Adrenal gland (tissue), 12 donors: ENCODE data around the gene ENAH. TPM values are rescaled to one million over a fixed set of nuclear protein-coding genes. Genes with fewer than 3 reads are reported as not detected.

Source experiments
- DNase-seq, 7 donors: peaks; one replicate each; pipeline ENCODE4 v3.0.0-alpha.2; 2019 to 2020
- H3K27ac ChIP-seq, 5 donors: fragments of 200-600 bp; sonication (generic) in 4 of 5; 1 replicate in 3 of 5; 2 replicates in 2 of 5; pipeline versions ENCODE4 v1.5.1 to v1.8.0; 2016 to 2020; ENCODE audit warnings: mild to moderate bottlenecking in 1 of 5
- H3K27me3 ChIP-seq: fragments of 200-600 bp; 2 replicates; pipeline ENCODE4 v1.8.0; 2021
- H3K36me3 ChIP-seq, 2 donors: fragments of 200-600 bp; replicated peaks in 1 of 2; 1 replicate in 1 of 2; 2 replicates in 1 of 2; pipeline versions ENCODE4 v1.5.1 to v1.8.0; 2018 to 2022
- H3K4me1 ChIP-seq, 2 donors: fragments of 200-600 bp; replicated peaks in 1 of 2; 1 replicate in 1 of 2; 2 replicates in 1 of 2; pipeline versions ENCODE4 v1.5.1 to v1.8.0; 2018 to 2021
- H3K4me3 ChIP-seq, 4 donors: fragments of 200-600 bp; sonication (generic) in 3 of 4; one replicate each; pipeline ENCODE4 v1.5.1; 2016 to 2018
- H3K9me3 ChIP-seq, 3 donors: fragments of 200-600 bp; sonication (generic) in 1 of 3; replicated peaks in 1 of 3; 1 replicate in 2 of 3; 2 replicates in 1 of 3; pipeline versions ENCODE4 v1.5.1 to v1.8.0; 2016 to 2021
- CTCF ChIP-seq, 6 experiments: fragments of 450-650 bp in 4 of 6; fragments of 200-600 bp in 2 of 6; sonication (generic) in 1 of 6; IDR thresholded peaks; 1 replicate in 5 of 6; 2 replicates in 1 of 6; pipeline versions ENCODE4 v1.5.1 to v1.8.0; 2016 to 2021; ENCODE audit warnings: antibody characterized with exemption in 6 of 6, mild to moderate bottlenecking in 2 of 6, moderate library complexity in 1 of 6
- POLR2A ChIP-seq, 2 donors: fragments of 450-650 bp; IDR thresholded peaks; one replicate each; pipeline ENCODE4 v1.6.1; 2017; ENCODE audit warnings: antibody characterized with exemption in 2 of 2, mild to moderate bottlenecking in 2 of 2, moderate library complexity in 1 of 2
- WGBS, 4 donors: extraction: QIAGEN DNeasy Blood & Tissue Kit in 2 of 4; methylation state at CpG; one replicate each; pipeline versions ENCODE4 v1.1.5 to v1.1.7; 2013 to 2017; 5-methylcytosine and 5-hydroxymethylcytosine counted together
- intact Hi-C, 2 donors: fragments of 100-400 bp; cut with DNase I; formaldehyde crosslinking; loops; one replicate each; pipeline versions ENCODE4 v1.14.1 to v1.15.0; 2022 to 2023
- polyA plus RNA-seq, 3 donors: library from polyadenylated mRNA; stranded (reverse); fragments of 200-250 nt in 2 of 3; fragments of 350-450 nt in 1 of 3; fragmentation: Illumina TruSeq in 1 of 3; extraction: RNeasy Lipid Tissue Mini Kit (QIAGEN cat#74804) in 1 of 3; gene quantifications; one replicate each; pipeline ENCODE4 v1.2.3, GENCODE V29; 2013 to 2014
- total RNA-seq, 9 donors: library from RNA; depleted of rRNA in 4 of 9; stranded (reverse); fragments of >200 nt in 4 of 9; fragments of 120-200 nt in 1 of 9; fragmentation: NEBNext Ultra II Directional in 1 of 9; extraction: Animal tissue kit (Norgen Biotek cat#: 25700) in 1 of 9; gene quantifications; one replicate each; pipeline versions ENCODE4 v1.1.0 to v1.2.4, GENCODE V29; 2013 to 2023
- donor health status: healthy with polysubstance abuse.
- donor health status: Bipolar disorder and iron deficiency.
- donor health status: DM: yes; HTN: yes; CAD: no.
- donor health status: DM: no; HTN: no; CAD: no.
- donor health status: DM: no; HTN: no; CAD: no.
- donor health status: DM: yes; HTN: yes; CAD: no.

The ENAH gene
- total and polyA plus RNA-seq, 12 donors, result 10.0 to 142 (median 71.9) TPM

GRCh38 chr1:225565847-225566246 is 87.1 kb downstream of the ENAH start:
- intact Hi-C loops, result no loop called here

GRCh38 chr1:225561675-225562074 is 91.2 kb downstream of the ENAH start:
- WGBS, 4 donors, result 93 to 99% (median 97%) methylated on average over 5 of the region's 5 CpGs
- H3K4me3 ChIP-seq, result no peak overlapping the region
- peaks cover 0 to 2% (median 0%) of the 10 kb centered on the region in 3 donors for H3K9me3 ChIP-seq
- H3K27me3 ChIP-seq, result no peaks in the 10 kb centered on the region
- intact Hi-C loops, result no loop called here
- DNase-seq, result no peak
- H3K36me3 ChIP-seq, result no peaks in the 10 kb centered on the region
- peaks cover 0 to 9% of the 10 kb centered on the region in 2 donors for H3K4me1 ChIP-seq
- no peak for TF ChIP-seq POLR2A (IDR thresholded peaks at IDR 0.05)
- TF ChIP-seq CTCF (IDR thresholded peaks at IDR 0.05), result no peak
- no peak overlapping the region for H3K27ac ChIP-seq

More at GRCh38 chr1:225565847-225566246, 87.1 kb downstream of the ENAH start:
- TF ChIP-seq CTCF (IDR thresholded peaks at IDR 0.05) (no peak), POLR2A (IDR thresholded peaks at IDR 0.05) (no peak)
- WGBS, 4 donors, result 86 to 91% (median 89%) methylated on average over 7 of the region's 7 CpGs
- no peak for DNase-seq
- Histone ChIP-seq H3K27ac (no peak overlapping the region), H3K9me3 (no peaks in the 10 kb centered on the region), H3K4me3 (no peak overlapping the region), H3K36me3 (no peaks in the 10 kb centered on the region), H3K4me1 (peaks cover 17 to 31% of the 10 kb centered on the region in 2 donors), H3K27me3 (no peaks in the 10 kb centered on the region)

GRCh38 chr1:225559902-225560301 is 93.0 kb downstream of the ENAH start:
- WGBS, 4 donors, result 89 to 97% (median 94%) methylated on average over 3 of the region's 3 CpGs
- Histone ChIP-seq H3K36me3 (no peaks in the 10 kb centered on the region), H3K4me1 (peaks cover 0 to 9% of the 10 kb centered on the region in 2 donors), H3K27me3 (no peaks in the 10 kb centered on the region), H3K9me3 (peaks cover 0 to 6% (median 0%) of the 10 kb centered on the region in 3 donors), H3K4me3 (no peak overlapping the region), H3K27ac (no peak overlapping the region)
- TF ChIP-seq CTCF (IDR thresholded peaks at IDR 0.05) (no peak), POLR2A (IDR thresholded peaks at IDR 0.05) (no peak)
- intact Hi-C loops, result loop anchor here (5.0 to 10.0 kb wide), 2 partner anchors 212 to 215 kb away; partner anchors contain the start of gene SRP9 (in 1 of the 2)
- DNase-seq, result no peak

GRCh38 chr1:225559326-225559725 is 93.6 kb downstream of the ENAH start:
- intact Hi-C loops, result loop anchor here (5.0 to 10.0 kb wide), 2 partner anchors 213 to 215 kb away; partner anchors contain the start of gene SRP9 (in 1 of the 2)
- no peaks in the 10 kb centered on the region for H3K27me3 ChIP-seq
- 86 to 93% (median 92%) methylated on average over 2 of the region's 2 CpGs for WGBS, 4 donors
- TF ChIP-seq POLR2A (IDR thresholded peaks at IDR 0.05), result no peak
- DNase-seq, result no peak
- H3K36me3 ChIP-seq, result no peaks in the 10 kb centered on the region
- H3K9me3 ChIP-seq, result peaks cover 0 to 6% (median 0%) of the 10 kb centered on the region in 3 donors
- peaks cover 0 to 9% of the 10 kb centered on the region in 2 donors for H3K4me1 ChIP-seq
- no peak overlapping the region for H3K4me3 ChIP-seq
- no peak overlapping the region for H3K27ac ChIP-seq

- Histone ChIP-seq H3K9me3 (peaks cover 0 to 6% (median 0%) of the 10 kb centered on the region in 3 donors), H3K36me3 (no peaks in the 10 kb centered on the region), H3K4me3 (no peak overlapping the region), H3K27ac (no peak overlapping the region), H3K4me1 (no peaks in the 10 kb centered on the region), H3K27me3 (no peaks in the 10 kb centered on the region)
- TF ChIP-seq POLR2A (IDR thresholded peaks at IDR 0.05), result no peak
- TF ChIP-seq CTCF (IDR thresholded peaks at IDR 0.05), result no peak
- intact Hi-C loops, result loop anchor here (5.0 to 10.0 kb wide), 2 partner anchors 216 to 218 kb away; partner anchors contain the start of gene SRP9 (in 1 of the 2)
- no peak for DNase-seq
- 92 to 100% (median 93%) methylated on average over 1 of the region's 1 CpG for WGBS, 4 donors
Measured at GRCh38 chr1:225556694-225557093, 96.2 kb downstream of the ENAH start.
